ENCODE measurements around the gene PTCD2.

Gene PTCD2

GRCh38 chr5:72319976-72320752 is at the start of gene PTCD2, which contains the start of gene MRPS27:
PTCD2 (plus strand) TSS chr5:72320373; CDS start chr5:72320383, 10 bp downstream.
MRPS27 (minus strand) TSS chr5:72320240; CDS start chr5:72320221, 19 bp downstream.
- peak; percentile 98 for DNase-seq (ENCODE audit: low read depth in 2 of 2)

- DNase-seq (ENCODE audit: low read depth in 2 of 2) = no peak
Observed at GRCh38 chr5:72271702-72272101, 48.5 kb upstream of the PTCD2 start.

- no peak for DNase-seq (ENCODE audit: low read depth in 2 of 2)
Observed at GRCh38 chr5:72272398-72272797, 47.8 kb upstream of the PTCD2 start.

- no peak for DNase-seq (ENCODE audit: low read depth in 2 of 2)
Observed at GRCh38 chr5:72273547-72273946, 46.6 kb upstream of the PTCD2 start.

- no peak for DNase-seq (ENCODE audit: low read depth in 2 of 2)
Observed at GRCh38 chr5:72276219-72276752, 43.9 kb upstream of the PTCD2 start.

GRCh38 chr5:72280581-72281069 is 39.5 kb upstream of the PTCD2 start:
- peak; percentile 28 to 36 for DNase-seq (ENCODE audit: low read depth in 2 of 2)

GRCh38 chr5:72281430-72281763 is 38.8 kb upstream of the PTCD2 start:
- no peak for DNase-seq (ENCODE audit: low read depth in 2 of 2)

- DNase-seq (ENCODE audit: low read depth in 2 of 2) = peak; percentile 89 to 92
Observed at GRCh38 chr5:72281764-72282499, 38.2 kb upstream of the PTCD2 start.

- peak in 1 of 2 experiments; percentile 8 for DNase-seq (ENCODE audit: low read depth in 2 of 2)
Observed at GRCh38 chr5:72282878-72283277, 37.3 kb upstream of the PTCD2 start.

GRCh38 chr5:72283358-72283757 is 36.8 kb upstream of the PTCD2 start:
- DNase-seq (ENCODE audit: low read depth in 2 of 2) = no peak

- DNase-seq (ENCODE audit: low read depth in 2 of 2) = no peak
Observed at GRCh38 chr5:72284559-72285423, 35.4 kb upstream of the PTCD2 start.

GRCh38 chr5:72285424-72285821 is 34.8 kb upstream of the PTCD2 start:
- no peak for DNase-seq (ENCODE audit: low read depth in 2 of 2)

GRCh38 chr5:72286798-72287197 is 33.4 kb upstream of the PTCD2 start:
- no peak for DNase-seq (ENCODE audit: low read depth in 2 of 2)

- DNase-seq (ENCODE audit: low read depth in 2 of 2) = no peak
Observed at GRCh38 chr5:72288924-72289323, 31.2 kb upstream of the PTCD2 start.

- DNase-seq (ENCODE audit: low read depth in 2 of 2) = no peak
Observed at GRCh38 chr5:72290356-72291133, 29.6 kb upstream of the PTCD2 start.

GRCh38 chr5:72291601-72292000 is 28.6 kb upstream of the PTCD2 start:
- no peak for DNase-seq (ENCODE audit: low read depth in 2 of 2)

- no peak for DNase-seq (ENCODE audit: low read depth in 2 of 2)
Observed at GRCh38 chr5:72292411-72292810, 27.8 kb upstream of the PTCD2 start.

GRCh38 chr5:72293495-72294055 is 26.6 kb upstream of the PTCD2 start:
- no peak for DNase-seq (ENCODE audit: low read depth in 2 of 2)

- no peak for DNase-seq (ENCODE audit: low read depth in 2 of 2)
Observed at GRCh38 chr5:72294473-72294872, 25.7 kb upstream of the PTCD2 start.

GRCh38 chr5:72295539-72295938 is 24.6 kb upstream of the PTCD2 start:
- DNase-seq (ENCODE audit: low read depth in 2 of 2) = no peak

- DNase-seq (ENCODE audit: low read depth in 2 of 2) = no peak
Observed at GRCh38 chr5:72296256-72296655, 23.9 kb upstream of the PTCD2 start.
